IPS-18c (cell line): ENCODE results near the gene RAB11FIP4.

Experiments
- H3K4me3 ChIP-seq: 2 replicates; pipeline ENCODE4 v1.7.0; 2013; ENCODE audit warnings: low read depth, mild to moderate bottlenecking, low read length, moderate library complexity; ENCODE audit not compliant: insufficient read depth
- H3K9me3 ChIP-seq: one replicate; pipeline ENCODE4 v1.6.1; 2013; ENCODE audit warnings: mild to moderate bottlenecking, low read length, moderate library complexity; ENCODE audit not compliant: control insufficient read depth, insufficient read depth

RAB11FIP4 gene

GRCh38 chr17:31495022-31495885 is 103.8 kb downstream of the RAB11FIP4 start:
- no peak overlapping the region for H3K4me3 ChIP-seq
- H3K9me3 ChIP-seq = no peaks in the 10 kb centered on the region

GRCh38 chr17:31496097-31496496 is 104.6 kb downstream of the RAB11FIP4 start:
- Histone ChIP-seq H3K4me3 (no peak overlapping the region), H3K9me3 (no peaks in the 10 kb centered on the region)

GRCh38 chr17:31496601-31497000 is 105.1 kb downstream of the RAB11FIP4 start:
- no peak overlapping the region for H3K4me3 ChIP-seq
- no peaks in the 10 kb centered on the region for H3K9me3 ChIP-seq

- no peaks in the 10 kb centered on the region for H3K9me3 ChIP-seq
- no peak overlapping the region for H3K4me3 ChIP-seq
These were observed 106.0 kb downstream of the RAB11FIP4 start for GRCh38 chr17:31497431-31497830.

- no peak overlapping the region for H3K4me3 ChIP-seq
- no peaks in the 10 kb centered on the region for H3K9me3 ChIP-seq
These were observed 106.7 kb downstream of the RAB11FIP4 start for GRCh38 chr17:31497994-31498826.

- Histone ChIP-seq H3K4me3 (no peak overlapping the region), H3K9me3 (no peaks in the 10 kb centered on the region)
These were observed 108.5 kb downstream of the RAB11FIP4 start for GRCh38 chr17:31499771-31500554.

- Histone ChIP-seq H3K9me3 (no peaks in the 10 kb centered on the region), H3K4me3 (no peak overlapping the region)
These were observed 115.0 kb downstream of the RAB11FIP4 start for GRCh38 chr17:31506517-31506916.

GRCh38 chr17:31508288-31509094 is 117.0 kb downstream of the RAB11FIP4 start:
- Histone ChIP-seq H3K9me3 (no peaks in the 10 kb centered on the region), H3K4me3 (no peak overlapping the region)

GRCh38 chr17:31509095-31509804 is 117.8 kb downstream of the RAB11FIP4 start:
- Histone ChIP-seq H3K9me3 (no peaks in the 10 kb centered on the region), H3K4me3 (no peak overlapping the region)

GRCh38 chr17:31509805-31510177 is 118.3 kb downstream of the RAB11FIP4 start:
- no peak overlapping the region for H3K4me3 ChIP-seq
- H3K9me3 ChIP-seq = no peaks in the 10 kb centered on the region

- Histone ChIP-seq H3K9me3 (no peaks in the 10 kb centered on the region), H3K4me3 (no peak overlapping the region)
These were observed 119.1 kb downstream of the RAB11FIP4 start for GRCh38 chr17:31510308-31511194.

GRCh38 chr17:31511195-31511578 is 119.7 kb downstream of the RAB11FIP4 start:
- Histone ChIP-seq H3K9me3 (no peaks in the 10 kb centered on the region), H3K4me3 (no peak overlapping the region)

GRCh38 chr17:31511580-31511979 is 120.1 kb downstream of the RAB11FIP4 start:
- H3K4me3 ChIP-seq = no peak overlapping the region
- no peaks in the 10 kb centered on the region for H3K9me3 ChIP-seq

- Histone ChIP-seq H3K9me3 (no peaks in the 10 kb centered on the region), H3K4me3 (no peak overlapping the region)
These were observed 120.7 kb downstream of the RAB11FIP4 start for GRCh38 chr17:31512104-31512740.

GRCh38 chr17:31512796-31513195 is 121.3 kb downstream of the RAB11FIP4 start:
- Histone ChIP-seq H3K9me3 (no peaks in the 10 kb centered on the region), H3K4me3 (no peak overlapping the region)
